Stimulated activated CD8-positive, alpha-beta memory T cell treated with anti-CD3 and anti-CD28 coated beads, Interleukin-4, amount 100 ng/mL, for 48 hours (primary cell): ENCODE results near the gene SORCS3.

Experiments used
- DNase-seq: peaks from one replicate; pipeline ENCODE4 v3.0.0-alpha.2; 2020

SORCS3 gene

DNA sequence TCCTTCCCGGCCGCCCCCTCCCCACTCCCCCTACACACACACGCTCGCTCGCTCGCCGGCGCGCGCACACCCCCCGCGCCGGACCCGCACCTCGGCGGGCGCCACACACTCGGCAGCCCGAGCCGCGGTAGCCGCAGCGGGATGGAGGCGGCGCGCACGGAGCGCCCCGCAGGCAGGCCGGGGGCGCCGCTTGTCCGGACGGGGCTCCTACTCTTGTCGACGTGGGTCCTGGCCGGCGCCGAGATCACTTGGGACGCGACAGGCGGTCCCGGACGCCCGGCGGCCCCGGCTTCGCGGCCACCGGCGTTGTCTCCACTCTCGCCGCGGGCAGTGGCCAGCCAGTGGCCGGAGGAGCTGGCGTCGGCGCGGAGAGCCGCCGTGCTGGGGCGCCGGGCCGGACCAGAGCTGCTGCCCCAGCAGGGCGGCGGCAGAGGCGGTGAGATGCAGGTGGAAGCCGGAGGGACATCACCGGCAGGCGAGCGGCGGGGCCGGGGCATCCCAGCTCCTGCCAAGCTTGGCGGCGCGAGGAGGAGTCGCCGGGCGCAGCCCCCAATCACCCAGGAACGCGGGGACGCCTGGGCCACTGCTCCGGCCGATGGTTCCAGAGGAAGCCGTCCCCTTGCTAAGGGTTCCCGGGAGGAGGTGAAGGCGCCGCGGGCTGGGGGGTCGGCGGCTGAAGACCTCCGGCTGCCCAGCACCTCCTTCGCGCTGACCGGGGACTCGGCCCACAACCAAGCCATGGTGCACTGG, at the start of gene SORCS3:
SORCS3 (plus strand) TSS at position 104 of the 750 bp plus-strand sequence.
- DNase-seq, result no peak

DNA sequence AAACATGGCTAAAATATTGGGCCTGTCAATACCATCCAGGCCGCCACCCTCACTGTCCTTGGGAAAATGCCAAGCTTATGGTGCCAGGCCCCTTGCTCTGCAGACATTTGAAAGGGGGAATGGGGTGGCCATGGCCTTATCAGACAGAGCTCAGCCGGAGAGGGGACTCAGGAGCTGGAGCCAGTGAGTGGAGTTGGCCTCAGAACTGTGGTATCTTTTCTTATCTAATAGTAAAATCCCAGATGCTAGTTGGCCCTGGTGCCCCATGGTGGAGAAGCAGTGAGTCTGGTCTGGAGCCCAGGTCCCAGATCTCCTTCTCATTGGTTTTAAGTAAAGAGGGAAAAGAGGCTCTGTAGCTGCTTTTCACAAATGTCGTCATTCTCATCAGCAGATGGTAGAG, 49.6 kb upstream of the SORCS3 start:
- no peak for DNase-seq

DNA sequence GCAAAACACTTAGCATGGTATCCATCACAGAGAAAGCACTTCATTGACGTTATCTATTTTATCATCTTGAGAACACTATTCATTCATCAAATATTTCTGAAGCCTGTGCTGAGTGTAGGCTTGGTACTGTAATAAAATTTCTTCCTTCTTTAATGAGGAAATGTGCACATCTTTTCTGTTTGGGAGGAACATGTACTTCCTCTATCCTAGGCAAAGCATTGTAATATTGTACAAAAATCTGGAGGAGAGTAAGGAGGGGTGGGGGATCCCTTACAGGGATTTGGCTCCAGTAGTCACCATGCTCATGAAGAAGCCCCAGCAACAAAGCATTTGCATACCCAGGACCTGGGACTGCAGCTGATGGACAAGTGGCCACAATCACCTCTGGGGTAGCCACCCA, 39.9 kb upstream of the SORCS3 start:
- DNase-seq, result no peak

DNA sequence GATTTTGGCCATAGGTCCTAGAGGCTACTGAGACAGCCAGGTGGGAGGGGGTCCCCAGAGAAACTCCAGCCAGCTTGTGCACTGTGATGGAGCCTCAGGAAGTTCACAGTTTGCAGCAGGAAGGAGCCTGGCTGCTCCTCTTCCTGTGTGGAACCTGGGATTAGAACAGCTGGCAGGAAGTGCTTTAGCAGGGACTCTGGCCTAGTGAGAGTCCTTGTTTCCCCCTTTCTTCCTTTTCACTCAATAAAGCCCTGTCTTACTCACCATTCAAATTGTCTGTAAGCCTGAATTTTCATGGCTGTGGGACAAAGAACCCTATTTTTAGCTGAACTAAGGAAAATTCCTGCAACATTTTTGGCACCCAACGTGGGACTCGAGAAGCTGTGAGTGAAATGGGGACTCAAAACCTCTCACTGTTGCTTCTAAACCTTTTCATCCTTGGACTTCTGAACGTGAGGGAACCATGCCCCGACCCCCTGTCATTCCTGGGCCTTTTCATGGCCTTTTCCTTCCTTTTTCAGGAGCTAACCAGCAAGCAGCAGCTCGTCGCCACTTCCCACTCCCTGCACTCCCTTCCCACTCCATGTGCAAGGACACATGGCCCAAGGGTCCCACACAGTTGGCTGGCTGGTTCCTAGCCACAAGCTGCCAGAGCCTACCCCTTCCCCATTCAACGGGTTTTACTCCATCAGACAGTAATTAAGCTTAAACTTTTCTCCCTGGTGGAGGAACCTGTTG, 32.8 kb upstream of the SORCS3 start:
- DNase-seq, result no peak

DNA sequence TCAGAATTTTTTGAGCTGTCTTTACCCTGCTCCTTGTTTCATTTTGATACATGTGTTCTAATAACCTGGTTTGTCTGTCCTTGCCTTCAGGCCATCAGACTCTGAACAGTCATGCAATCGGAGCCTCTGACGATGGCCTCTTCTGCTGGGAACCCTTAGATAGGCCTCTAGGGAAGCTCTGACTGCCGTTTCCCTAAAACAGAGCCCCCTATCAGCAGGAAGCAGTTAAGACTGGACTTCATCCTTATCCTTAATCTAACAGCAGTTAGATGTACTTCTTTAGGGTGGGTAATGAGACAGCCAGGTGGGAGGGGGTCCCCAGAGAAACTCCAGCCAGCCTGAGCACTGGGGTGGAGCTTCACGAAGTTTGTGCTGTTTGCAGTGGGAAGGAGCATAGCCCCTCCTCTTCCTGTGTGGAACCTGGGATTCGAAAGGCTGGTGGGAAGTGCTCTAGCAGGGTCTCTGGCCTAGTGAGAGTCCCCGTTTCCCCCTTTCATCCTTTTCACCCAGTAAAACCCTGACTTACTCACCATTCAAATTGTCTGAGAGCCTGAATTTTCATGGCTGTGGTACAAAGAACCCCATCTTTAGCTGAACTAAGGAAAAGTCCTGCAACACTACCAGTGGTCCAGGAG, 28.4 kb upstream of the SORCS3 start:
- no peak for DNase-seq

DNA sequence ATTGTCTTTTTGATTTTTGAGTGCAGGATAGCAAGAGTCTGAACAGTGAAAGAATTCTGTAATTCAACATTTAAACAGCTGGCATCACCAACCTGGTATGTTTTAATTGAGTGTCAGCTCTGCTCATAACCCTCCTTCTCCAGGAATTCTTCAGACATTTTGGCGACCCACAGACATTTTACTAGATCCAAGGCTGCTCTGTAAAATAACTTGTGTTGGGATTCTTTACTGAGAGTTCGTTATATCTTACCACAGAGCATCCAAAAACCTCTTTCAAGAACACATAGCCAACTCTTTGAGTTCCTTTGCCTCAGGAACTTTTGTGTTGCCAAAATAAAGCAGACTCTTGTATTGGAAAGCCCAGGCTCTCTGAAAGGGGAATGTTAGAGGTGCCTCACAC, 27.7 kb upstream of the SORCS3 start:
- no peak for DNase-seq

DNA sequence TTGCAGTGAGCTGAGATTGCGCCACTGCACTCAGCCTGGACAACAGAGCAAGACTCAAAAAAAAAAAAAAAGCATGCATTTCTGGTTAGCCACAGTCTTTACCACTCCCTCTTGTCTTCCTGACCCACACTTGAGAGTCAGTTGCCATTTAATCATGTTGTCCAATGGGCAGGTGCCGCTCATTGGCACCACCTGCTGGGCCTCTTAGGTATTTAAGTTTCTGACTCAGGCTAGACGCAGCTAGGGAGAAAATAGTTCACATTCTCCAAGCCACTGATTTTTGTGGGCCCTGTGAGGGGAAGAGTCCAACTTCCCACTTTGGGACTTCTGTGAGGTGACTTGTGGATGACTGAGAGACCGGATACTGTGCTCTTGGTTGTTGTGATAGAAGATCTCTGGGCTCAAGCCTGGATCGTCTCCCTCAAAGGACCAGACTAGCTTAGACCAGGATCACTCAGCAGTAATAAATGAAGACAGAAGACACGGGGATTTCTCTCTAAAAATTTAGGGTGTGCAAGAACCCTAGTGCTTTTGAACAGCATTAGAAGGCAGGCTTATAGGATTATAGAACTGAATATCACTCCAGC, 26.8 kb upstream of the SORCS3 start:
- DNase-seq, result peak; percentile 57

DNA sequence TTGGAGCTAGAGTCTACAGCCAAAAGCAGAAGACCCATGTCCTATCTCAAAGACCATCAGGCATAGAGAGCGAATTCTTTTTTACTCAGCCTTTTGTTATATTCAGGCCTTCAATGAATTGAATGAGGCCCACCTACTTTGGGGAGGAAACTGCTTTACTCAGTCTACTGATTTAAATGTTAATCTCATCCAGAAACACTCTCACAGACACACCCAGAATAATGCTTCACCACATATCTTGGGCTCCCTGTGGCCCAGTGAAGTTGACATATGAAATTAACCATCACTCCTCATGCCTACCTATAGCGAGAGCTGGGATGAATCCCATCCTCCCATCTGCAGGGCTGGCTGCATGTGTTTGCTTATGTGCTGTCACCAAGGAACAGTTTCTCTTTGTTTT, 26.0 kb upstream of the SORCS3 start:
- DNase-seq, result no peak

DNA sequence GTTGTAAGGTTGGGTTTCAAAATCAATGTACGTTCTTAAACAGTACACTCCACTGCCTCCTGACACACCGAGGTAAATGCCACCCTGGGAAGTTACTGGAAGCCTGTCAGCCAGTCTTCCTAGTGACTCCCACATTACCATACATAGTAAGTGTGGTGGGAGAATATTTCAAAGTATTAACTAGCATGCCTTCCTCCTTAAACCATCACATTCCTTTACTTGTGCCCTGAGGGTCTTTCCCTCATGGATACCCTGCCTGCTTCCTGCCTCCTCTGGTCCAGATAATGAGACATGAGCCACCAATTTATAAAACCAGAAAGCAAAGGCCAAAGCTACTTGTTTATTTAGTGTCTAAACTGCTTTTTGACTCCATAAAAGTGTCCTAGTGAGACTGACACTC, 23.3 kb upstream of the SORCS3 start:
- no peak for DNase-seq

DNA sequence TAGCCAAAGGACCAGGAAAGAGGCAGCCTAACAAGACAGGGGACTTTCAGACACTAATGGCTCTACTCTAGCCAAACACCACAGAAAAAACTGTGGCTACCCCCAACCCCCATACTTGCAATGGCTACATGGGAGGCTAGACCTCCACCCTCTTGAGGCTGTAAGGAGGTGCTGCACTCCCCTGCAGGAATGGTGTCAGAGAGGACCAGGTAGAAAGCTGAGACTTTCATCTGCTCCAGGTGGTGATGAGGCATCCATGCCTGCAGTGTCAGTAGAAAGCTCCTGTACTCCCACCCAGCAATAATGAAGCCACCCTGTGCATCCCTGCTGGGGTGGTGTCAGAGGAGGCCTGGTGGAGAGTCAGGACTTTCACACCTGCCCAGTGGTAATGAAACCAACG, 18.9 kb upstream of the SORCS3 start:
- DNase-seq, result no peak

DNA sequence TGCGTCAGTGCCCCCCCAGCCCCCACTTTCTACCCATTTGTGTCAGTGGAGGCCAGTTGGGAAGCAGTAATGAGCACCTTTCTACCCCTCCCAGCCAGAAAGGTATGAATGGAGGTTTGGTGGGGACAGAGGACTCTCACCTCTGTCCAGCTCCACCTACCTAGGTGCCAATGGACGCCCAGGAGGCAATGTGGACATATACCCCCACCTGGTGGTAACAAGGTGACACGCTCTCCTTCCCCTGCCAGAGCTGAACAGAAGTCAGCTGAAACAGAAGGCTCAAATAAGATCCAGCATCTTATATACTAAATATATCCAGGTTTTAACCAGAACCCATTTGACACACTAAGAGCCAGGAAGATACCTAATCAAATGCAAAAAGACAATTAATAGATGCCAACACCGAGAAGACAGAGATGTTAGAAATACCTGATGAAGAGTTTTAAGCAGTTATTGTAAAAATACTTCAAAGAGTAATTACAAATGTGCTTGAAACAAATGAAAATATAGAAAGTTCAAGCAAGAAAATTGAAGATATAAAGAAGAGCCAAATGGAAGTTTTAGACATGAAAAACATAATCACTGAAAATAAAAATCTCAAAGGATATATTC, 18.4 kb upstream of the SORCS3 start:
- no peak for DNase-seq

DNA sequence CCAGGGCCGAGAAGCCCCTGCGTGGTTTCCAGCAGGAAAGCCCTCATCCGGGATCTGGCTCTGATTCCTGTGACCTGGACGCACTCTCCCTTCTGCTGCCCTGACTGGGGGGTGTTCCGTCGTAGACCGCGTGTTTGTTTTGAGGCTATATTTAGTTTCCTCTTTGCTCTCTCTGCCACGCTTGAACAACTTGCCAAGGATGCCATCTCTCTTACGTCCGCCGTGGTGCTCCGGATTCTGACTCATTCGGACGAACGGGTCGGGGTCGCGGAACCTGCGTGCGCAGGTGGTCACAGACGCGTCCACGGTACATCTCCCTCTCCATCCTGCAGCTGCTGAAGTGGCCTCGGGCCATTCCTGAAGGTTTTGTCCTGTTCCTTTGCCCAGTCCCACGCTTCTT, 10.4 kb upstream of the SORCS3 start:
- DNase-seq, result no peak

DNA sequence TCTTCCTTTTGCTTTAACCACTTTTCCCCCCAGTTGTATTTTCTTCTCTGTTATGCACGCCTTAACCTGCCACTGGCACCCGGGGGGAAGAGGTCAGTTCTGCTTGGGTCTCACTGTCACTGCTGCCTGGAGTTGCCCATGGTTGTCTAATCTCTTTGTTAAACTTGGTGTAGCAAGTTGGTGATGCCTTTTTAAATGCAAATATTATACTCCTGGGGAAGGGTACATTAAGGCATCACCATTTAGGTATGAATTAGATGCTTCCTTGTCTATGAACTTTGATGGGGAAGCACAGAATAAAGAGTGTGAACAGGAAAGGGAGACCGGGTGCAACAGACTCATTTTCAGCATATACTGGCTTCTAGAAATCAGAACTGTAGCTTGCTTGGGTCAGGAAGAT, 9.1 kb upstream of the SORCS3 start:
- DNase-seq, result no peak

DNA sequence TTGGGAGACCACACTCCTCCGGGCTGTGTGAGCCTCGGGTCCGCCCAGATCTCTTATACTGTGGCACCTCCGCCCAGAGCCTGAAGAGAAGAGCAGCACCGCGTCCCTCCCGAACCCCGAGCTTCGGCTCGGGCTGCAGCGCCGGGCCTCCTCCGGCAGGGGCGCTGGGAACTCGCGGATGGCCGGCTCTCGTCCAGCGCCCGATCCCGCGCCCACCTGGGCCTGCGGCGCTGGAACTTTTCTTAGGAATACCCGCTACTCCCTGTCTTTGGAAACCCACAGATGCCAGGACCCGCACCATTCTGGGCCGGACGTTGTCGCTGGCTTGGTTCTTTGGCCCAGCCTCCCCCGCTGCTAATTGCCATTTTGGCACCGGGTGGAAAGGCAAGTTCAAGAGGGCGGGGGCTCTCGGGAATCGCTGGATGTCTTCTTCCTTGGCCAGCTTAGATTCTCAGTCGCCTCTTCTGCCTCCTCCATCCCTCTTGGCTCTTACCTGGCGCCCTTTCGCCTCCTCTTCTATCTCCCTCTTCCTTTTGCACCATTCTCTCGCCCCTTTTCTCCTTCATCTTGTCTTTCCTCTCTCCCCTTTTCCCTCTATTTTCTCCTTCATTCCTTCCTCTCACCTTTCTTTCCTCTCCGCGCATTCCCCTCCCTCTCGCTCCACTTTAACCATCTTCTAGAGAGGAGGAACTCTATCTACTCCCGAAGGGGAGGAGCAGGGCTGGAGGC, 2.1 kb upstream of the SORCS3 start:
- DNase-seq, result peak; percentile 37

DNA sequence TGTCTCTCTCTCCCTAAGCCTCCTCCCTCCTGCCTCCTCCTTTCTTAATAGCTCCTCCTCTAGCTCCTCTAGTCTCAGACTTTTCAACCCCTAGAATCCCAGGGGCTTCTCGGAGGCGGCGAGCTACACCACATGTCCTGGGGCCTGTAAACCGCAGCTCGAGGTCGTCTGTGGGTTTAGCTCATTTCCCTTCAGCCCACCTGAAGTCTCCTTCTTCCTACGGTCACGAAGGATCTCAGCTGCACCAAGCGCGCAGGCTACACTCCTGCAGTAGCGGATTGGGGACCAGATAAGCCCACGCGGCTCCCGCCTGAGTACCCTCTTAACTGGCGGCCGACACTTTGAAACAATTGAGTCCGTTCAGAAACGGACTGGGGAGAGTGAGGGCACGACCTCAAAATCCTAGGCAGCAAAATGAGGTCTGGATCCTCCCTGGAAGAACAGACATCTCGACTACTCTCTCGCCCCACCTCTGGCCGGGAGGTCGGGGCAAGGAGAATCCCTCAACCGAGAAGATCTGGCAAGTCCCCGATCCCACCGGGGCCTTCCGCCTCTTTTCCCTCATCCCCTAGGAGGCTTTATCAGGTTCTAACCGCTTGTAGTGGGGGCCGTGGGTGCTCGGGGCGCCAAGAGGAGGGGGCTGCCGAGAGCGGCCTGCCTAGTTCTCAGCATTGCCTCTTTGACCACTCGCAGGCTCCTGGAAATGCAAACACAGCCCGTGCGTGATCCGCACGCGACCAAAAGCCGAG, 1.3 kb upstream of the SORCS3 start:
- no peak for DNase-seq

DNA sequence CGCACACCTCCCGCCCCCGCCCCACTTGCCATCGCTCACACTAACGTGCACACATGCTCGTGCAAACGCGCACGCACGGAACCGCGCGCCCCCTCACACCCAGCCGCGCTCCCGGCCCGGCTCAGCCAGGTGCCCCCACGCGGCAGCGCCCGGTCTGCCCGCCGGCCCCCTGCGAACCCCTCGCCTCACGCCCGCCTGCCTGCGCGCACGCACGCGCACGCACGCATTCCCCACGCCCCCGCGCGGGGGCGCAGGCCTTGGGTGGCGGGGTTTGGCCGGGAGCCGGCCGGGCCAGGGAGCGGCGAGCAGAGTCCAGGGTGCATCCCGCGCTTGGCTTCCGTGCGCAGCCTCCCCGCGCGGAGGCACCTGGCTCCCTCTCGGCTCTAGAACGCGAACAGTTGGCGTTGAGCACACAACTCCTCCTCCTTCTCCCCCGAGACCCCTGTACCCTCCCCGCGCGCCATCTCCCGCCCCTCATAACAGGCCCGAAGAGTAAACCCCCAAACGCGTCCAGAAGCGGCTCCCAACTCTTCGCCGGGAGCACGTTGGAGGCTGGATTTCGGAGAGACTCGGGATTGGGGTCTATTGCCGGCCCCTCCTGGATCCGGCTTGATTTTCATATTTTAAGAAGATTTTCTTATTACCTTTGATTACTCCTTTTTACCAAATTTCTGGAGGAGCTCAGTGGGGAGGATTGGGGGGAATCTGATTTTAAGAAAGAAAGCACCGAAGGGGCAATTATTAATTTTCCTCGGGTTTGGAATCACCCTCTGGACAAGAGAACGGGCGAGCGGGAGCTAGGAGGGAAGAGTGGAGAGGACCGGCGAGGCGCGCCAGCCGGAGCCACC, 527 bp upstream of the SORCS3 start:
- no peak for DNase-seq

DNA sequence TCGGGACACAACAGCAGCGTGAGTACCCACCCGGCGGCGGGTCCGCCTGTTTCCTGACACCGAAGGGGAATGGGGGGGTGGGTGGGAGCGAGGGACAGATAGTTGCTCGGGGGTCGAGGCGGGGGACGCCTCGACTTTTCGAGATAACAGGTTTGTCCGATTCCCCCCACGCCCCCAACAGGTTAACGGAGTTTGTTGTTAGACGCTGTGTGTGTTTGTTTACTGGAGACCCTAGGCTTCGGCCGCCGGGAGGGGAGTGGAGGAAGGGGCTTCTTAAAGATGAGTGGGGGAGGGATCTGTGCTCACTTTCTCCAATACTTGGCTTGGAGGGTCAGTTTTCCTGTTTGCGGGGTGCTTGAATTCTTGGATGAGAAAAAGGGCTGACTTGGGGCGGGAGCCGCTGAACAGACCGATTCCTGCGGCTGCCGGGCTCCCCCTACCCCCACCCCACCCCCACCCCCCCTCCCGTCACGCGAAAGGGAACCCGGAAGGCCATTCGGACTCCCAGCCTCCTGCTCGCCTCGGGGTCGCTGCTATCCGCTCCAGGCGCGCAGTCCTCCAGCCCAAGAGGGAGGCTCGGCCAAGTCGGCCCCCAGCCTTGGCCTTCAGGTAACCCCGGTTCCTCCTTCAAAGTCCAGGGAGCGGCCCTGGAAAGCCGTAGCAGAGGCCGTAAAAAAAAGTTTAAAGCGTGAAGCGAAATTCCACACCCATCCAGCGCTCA, 1.0 kb downstream of the SORCS3 start:
- DNase-seq, result no peak

DNA sequence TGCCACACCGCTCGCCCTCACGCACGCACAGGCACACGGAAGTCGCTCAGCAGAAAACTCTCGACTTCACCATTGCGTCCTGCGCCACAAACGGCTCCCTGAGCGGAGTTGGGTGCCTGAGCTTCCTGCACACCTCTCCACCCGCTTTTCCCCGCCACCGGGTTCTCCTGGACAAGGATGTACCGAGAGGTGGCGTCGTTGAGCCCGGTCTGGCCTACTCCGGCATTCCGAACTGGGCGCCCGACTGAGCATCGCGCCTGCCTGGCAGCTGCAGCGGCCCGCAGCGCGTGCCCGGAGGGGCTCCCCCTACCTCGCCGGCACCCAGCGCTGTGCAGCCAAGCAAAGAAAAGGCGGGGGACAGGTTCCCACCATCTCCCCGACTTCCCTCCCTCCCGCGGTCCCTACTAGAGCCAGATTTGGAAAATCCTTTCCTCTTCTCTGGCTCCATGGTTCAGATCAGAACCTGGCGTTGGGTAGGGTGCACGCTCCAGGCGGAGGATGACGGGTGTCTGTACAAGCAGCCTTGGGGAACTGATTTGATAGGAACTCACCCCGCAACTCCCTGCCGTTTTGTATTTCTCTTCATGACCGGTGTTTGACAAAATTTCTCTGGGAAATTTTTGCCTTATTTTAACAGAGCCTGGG, 1.7 kb downstream of the SORCS3 start:
- peak; percentile 63 for DNase-seq

DNA sequence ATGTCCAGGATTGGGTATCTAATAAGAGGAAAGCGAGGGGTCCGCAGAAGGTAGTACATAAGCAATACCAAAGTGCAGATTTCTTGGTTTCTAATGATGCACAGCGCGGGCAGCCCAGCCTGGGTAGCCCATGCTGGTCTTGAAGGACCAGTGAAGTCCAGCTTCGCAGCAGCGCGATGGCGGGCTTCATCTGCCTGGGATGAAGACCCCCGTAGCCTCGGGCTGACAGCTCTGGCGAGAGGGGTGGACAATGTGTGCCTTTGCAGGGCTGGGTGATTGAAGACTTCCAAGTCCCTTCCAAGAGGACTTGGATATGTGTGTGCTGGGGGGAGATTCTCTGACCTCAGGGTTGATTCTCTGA, 2.2 kb downstream of the SORCS3 start:
- no peak for DNase-seq

DNA sequence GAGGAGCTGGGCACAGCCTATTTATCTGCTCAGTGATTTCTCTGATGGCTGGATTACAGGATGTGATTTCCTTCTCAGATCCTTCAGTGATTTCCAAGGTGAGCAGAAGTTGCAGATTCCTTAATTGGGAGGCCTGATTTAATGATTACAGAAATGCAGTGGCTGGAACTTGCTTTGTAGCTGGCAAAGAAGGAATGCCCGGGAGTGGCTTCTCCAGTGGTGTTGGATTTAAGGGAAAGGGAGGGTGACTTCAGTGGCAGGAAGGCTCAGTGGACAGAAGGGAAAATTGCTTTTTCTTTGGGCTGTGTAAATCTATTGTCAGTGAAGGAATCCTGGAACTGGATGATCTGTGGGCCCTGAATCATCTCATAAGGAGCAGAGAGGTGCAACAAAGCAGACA, 5.1 kb downstream of the SORCS3 start:
- DNase-seq, result no peak
